ENCODE data around the gene MAPK8.

The MAPK8 gene

DNA sequence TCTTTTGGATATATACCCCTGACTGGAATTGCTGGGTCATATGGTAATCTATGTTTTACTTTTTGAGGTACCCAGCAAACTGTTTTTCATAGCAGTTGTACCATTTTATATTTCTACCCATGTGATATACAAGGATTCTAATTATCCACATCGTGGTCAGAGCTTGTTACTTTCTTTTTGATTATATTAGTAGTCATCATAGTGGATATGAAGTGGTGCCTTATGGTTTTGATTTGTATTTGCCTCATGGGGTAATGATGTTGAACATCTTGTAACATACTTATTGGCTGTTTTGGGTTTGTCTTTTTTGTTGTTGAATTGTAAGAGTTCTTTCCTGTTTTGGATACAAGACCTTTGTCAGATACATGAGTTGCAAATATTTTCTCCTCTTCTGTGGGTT is 51.7 kb downstream of the MAPK8 start:
- peak; percentile 7 for DNase-seq (ENCODE audit: extremely low read depth, low read depth)
- TF ChIP-seq, protein P1, sequence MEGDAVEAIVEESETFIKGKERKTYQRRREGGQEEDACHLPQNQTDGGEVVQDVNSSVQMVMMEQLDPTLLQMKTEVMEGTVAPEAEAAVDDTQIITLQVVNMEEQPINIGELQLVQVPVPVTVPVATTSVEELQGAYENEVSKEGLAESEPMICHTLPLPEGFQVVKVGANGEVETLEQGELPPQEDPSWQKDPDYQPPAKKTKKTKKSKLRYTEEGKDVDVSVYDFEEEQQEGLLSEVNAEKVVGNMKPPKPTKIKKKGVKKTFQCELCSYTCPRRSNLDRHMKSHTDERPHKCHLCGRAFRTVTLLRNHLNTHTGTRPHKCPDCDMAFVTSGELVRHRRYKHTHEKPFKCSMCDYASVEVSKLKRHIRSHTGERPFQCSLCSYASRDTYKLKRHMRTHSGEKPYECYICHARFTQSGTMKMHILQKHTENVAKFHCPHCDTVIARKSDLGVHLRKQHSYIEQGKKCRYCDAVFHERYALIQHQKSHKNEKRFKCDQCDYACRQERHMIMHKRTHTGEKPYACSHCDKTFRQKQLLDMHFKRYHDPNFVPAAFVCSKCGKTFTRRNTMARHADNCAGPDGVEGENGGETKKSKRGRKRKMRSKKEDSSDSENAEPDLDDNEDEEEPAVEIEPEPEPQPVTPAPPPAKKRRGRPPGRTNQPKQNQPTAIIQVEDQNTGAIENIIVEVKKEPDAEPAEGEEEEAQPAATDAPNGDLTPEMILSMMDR (IDR thresholded peaks at IDR 0.05; ENCODE audit: low read depth, low read length) = no peak

DNA sequence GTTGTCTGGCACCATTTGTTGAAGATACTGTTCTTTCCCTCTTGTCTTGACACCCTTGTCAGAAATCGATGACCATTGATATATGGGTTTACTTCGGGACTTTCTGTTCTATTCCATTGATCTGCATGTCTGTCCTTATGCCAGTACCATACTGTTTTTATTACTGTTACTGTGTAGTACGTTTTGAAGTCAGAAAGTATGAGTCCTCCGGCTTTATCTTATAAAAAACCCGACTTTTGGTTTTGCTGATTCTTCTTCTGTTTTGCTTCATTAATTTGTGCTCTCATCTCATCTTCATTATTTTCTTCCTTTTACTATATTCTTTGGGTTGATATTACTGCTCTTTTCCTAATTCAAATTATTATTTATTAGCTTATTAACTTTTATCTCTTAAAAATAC is 52.4 kb downstream of the MAPK8 start:
- TF ChIP-seq, protein P1 (IDR thresholded peaks at IDR 0.05; ENCODE audit: low read depth, low read length) = no peak
- DNase-seq (ENCODE audit: extremely low read depth, low read depth) = no peak

DNA sequence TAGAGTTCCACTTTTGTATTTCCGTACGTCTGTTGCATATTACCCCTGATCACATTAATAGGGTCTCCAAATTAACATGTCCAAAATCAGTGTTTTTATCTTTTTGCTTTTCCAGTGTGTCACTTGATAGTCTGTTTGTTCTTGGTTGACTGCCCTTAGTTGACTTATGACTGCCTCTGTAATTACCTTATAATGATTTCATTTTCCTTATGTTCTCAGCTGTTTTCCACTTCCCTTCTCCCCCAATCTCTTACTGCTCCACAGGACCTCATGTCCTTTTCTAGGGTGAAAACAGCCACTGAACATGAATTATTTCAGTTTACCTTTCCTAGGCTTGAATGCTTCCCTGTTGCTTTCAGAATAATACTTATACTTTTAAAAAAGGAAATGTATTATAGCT is 54.7 kb downstream of the MAPK8 start:
- TF ChIP-seq, protein P1 (IDR thresholded peaks at IDR 0.05; ENCODE audit: low read depth, low read length) = no peak
- DNase-seq (ENCODE audit: extremely low read depth, low read depth) = no peak

DNA sequence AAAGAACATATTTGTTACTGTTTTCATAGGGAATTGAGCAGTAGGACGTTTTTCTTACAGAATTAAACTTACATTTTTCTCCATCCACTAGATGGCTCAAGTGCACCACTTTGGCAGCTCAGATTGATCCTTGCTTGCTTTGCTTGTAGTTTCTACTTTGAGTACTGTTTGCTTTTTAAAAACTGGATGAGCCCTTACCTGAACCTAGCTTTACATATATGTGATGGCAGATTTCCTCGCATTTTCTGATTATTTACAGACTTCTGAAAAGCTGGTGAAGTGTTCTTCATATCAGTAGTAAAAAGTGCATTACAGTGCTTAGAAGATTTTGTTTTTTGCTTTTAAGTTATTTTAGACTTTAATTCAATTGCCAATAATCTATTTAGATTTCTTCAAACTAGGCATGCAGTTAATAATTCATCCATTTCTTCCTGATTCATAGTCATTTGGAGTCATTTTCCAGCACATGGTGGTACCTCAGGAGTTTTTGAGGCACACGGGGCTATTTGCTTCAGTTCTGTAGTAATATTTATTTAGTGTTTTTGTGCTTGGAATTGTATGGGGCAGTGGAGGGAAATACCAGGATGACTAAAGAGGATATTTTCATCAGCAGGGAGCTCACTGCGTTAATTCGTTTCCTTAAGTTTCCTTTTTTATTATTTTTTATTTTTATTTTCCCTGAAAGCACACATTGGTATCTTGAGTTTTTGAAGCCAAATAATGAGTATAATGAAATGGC is 57.3 kb downstream of the MAPK8 start:
- TF ChIP-seq, protein P1 (IDR thresholded peaks at IDR 0.05; ENCODE audit: low read depth, low read length) = peak; percentile 67
- peak; percentile 52 for DNase-seq (ENCODE audit: extremely low read depth, low read depth)

DNA sequence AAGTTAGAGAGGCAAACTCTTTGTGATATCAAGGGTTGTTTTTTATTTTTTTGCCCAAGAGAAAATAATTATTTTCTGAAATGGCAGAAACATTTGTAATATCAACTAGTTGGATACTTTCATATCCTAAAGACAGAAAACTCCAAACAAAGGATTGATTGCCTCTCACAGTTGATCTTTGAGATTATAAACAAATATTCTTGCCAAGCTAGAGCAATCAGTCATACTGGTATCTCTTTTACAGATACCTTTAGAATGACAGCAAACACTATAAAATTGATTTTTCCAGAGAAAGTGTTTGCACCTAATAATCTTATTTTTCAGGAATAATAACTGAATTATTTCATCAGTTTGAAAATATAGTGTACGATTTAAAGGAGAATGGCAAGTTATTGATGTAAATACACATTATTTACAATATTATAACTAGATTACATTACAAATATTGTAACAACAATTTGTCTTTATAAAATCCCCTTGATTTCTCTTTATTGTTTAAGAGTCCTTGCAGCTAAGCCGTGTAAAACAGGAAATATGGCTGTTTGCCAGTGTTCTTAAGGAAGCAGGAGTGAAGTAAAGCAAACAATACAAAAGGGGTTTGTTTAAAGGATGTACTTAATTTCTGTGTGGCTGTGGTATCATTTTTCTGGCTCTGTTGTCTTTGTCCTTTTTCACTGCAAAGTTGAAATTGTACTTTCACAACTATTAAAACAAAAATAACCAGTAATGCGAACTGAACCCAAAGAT is 58.4 kb downstream of the MAPK8 start:
- TF ChIP-seq, protein P1 (IDR thresholded peaks at IDR 0.05; ENCODE audit: low read depth, low read length) = no peak
- DNase-seq (ENCODE audit: extremely low read depth, low read depth) = peak; percentile 14

DNA sequence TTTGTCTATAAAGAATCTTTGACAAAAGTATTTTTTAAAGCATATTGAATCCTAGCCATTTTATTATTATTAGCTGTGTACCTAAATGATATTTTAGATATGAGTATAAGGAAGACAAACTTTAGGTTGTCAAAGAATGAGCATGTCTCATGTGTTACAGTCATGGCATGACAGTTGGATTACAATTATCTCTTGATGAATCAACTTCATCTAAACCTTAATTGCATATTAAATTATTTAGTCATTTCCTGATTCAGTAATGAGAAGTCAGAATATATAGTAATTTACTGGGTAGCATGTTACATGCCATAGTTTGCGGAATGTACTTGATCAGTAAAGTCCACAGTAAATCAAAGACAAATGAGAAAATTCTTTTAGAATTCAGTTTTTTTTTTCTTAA is 59.2 kb downstream of the MAPK8 start:
- TF ChIP-seq, protein P1 (IDR thresholded peaks at IDR 0.05; ENCODE audit: low read depth, low read length) = no peak

DNA sequence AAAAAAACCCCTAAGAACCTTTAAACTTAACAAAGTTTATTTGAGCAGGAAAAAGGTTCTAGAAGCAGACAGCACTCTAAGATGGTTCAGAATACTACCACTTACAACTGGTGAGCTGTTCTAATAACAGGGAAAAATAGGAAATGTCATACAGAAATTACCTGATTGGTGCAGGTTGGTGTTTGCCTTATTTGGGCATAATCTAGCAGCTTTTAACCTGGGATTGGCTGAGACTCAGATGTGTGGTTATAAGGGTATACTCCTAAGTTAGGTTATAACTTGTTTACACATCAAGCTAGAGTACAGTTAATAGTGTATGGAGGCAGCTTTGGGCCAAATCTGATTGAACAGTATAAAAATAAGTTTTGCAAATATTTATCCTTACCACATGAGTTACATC is 59.8 kb downstream of the MAPK8 start:
- TF ChIP-seq, protein P1 (IDR thresholded peaks at IDR 0.05; ENCODE audit: low read depth, low read length) = no peak
- no peak for DNase-seq (ENCODE audit: extremely low read depth, low read depth)

More for the DNA sequence above, 59.2 kb downstream of the MAPK8 start:
- DNase-seq (ENCODE audit: extremely low read depth, low read depth) = no peak

Data from AG09319 (cell line).